HepG2 (cell line): ENCODE results near the gene AIDA. TPM values are rescaled to one million over a fixed set of nuclear protein-coding genes. Genes with fewer than 3 reads are reported as not detected.

Experiments
- ATAC-seq: fragments of 200-7000 bp; cut with Tn5 transposase; 3 replicates; pipeline ENCODE4 v1.9.1; 2020; ENCODE audit warnings: mild to moderate bottlenecking, moderate library complexity
- BruUV-seq: library from RNA; stranded (reverse); fragments of 400-500 nt; replicated peaks from 2 replicates; lab custom pipeline; 2021; lab: Mats Ljungman, UMichigan
- CTCF ChIA-PET: fragments of 300-600 bp; formaldehyde crosslinking; extraction: SDS; loops from one replicate; lab custom pipeline; 2021; ENCODE audit warnings: low total read pairs, inconsistent platforms, low intra/inter-chr PET ratio; lab: Yijun Ruan, JAX
- POLR2A ChIA-PET: fragments of 350-600 bp; sonication (Branson Sonifier 250); formaldehyde crosslinking; loops from one replicate; lab custom pipeline; 2020; ENCODE audit warnings: antibody characterized with exemption, inconsistent platforms; lab: Yijun Ruan, JAX
- DNase-seq: peaks from one replicate; pipeline ENCODE4 v3.0.0-alpha.2; 2015; ENCODE audit warnings: low spot score
- FAIRE-seq: peaks from 3 replicates; lab custom pipeline; 2011; peaks lifted over from hg19 to GRCh38; lab: Jason Lieb, UNC
- H2AFZ ChIP-seq: one replicate; pipeline ENCODE4 v1.6.1; 2011; ENCODE audit warnings: low read length, inconsistent platforms
- H3K27ac ChIP-seq: fragments of 300-600 bp; 3 replicates; pipeline ENCODE4 v1.8.0; 2011; ENCODE audit warnings: mixed run types, mild to moderate bottlenecking, mixed read lengths, low read length, inconsistent platforms; ENCODE audit not compliant: insufficient read depth; ENCODE audit errors: extremely low read length
- H3K27me3 ChIP-seq, 2 experiments: fragments of 200-600 bp in 1 of 2; 2 replicates in 1 of 2; 3 replicates in 1 of 2; pipeline versions ENCODE4 v1.6.0 to v1.8.0; 2011; ENCODE audit warnings: low read length in 2 of 2, mild to moderate bottlenecking in 2 of 2, moderate library complexity in 2 of 2, inconsistent platforms in 1 of 2; ENCODE audit not compliant: insufficient read depth in 2 of 2, control insufficient read depth in 1 of 2
- H3K36me3 ChIP-seq, 2 experiments: fragments of 200-600 bp in 1 of 2; replicated peaks in 1 of 2; 2 replicates in 1 of 2; 3 replicates in 1 of 2; pipeline versions ENCODE4 v1.5.1 to v1.8.0; 2011; ENCODE audit warnings: low read length in 2 of 2, inconsistent platforms in 1 of 2; ENCODE audit not compliant: insufficient read depth in 2 of 2, control insufficient read depth in 1 of 2
- H3K4me1 ChIP-seq: 2 replicates; pipeline ENCODE4 v1.5.1; 2012; ENCODE audit warnings: low read length, inconsistent platforms; ENCODE audit not compliant: insufficient read depth
- H3K4me2 ChIP-seq: 2 replicates; pipeline ENCODE4 v1.6.0; 2011; ENCODE audit warnings: low read depth, low read length, inconsistent platforms
- H3K4me3 ChIP-seq, 3 experiments: fragments of 200-600 bp in 1 of 3; sonication (generic), shearing (Covaris generic) in 1 of 3; replicated peaks in 1 of 3; 2 replicates each; pipeline ENCODE4 v1.5.1; 2011 to 2016; ENCODE audit warnings: low read length in 3 of 3, inconsistent platforms in 2 of 3, low read depth in 2 of 3, mild to moderate bottlenecking in 2 of 3, control low read depth in 1 of 3, mixed read lengths in 1 of 3; ENCODE audit not compliant: insufficient read depth in 1 of 3
- H3K79me2 ChIP-seq: one replicate; pipeline ENCODE4 v1.6.1; 2011; ENCODE audit warnings: low read length, inconsistent platforms; ENCODE audit not compliant: insufficient read depth
- H3K9ac ChIP-seq: 2 replicates; pipeline ENCODE4 v1.6.0; 2011; ENCODE audit warnings: mild to moderate bottlenecking, low read depth, low read length, inconsistent platforms; ENCODE audit not compliant: insufficient read depth
- H3K9me3 ChIP-seq: 2 replicates; pipeline ENCODE4 v1.5.1; 2012; ENCODE audit warnings: mild to moderate bottlenecking, low read length
- H4K20me1 ChIP-seq: 2 replicates; pipeline ENCODE4 v1.6.0; 2011; ENCODE audit warnings: inconsistent platforms, mild to moderate bottlenecking, low read length, moderate library complexity; ENCODE audit not compliant: insufficient read depth
- AKAP8 ChIP-seq: sonication (generic); formaldehyde crosslinking; IDR thresholded peaks from 2 replicates; pipeline ENCODE4 v1.5.1; 2020; ENCODE audit warnings: mild to moderate bottlenecking, missing genetic modification reagents
- ARID2 ChIP-seq: sonication (generic); formaldehyde crosslinking; IDR thresholded peaks from 2 replicates; pipeline ENCODE4 v1.8.1; 2022; ENCODE audit warnings: mild to moderate bottlenecking, missing genetic modification reagents, borderline replicate concordance
- LCORL ChIP-seq, 2 experiments: fragments of 450-650 bp in 1 of 2; sonication (generic) in 1 of 2; formaldehyde crosslinking in 1 of 2; IDR thresholded peaks; 2 replicates each; pipeline versions ENCODE4 v1.5.0 to v1.6.1; 2017 to 2020; ENCODE audit warnings: antibody characterized with exemption in 1 of 2, missing genetic modification reagents in 1 of 2
- NR2F1 ChIP-seq, 2 experiments: fragments of 450-650 bp in 1 of 2; formaldehyde crosslinking in 1 of 2; IDR thresholded peaks; 2 replicates each; pipeline versions ENCODE4 v1.5.0 to v1.6.1; 2016 to 2020; ENCODE audit warnings: mild to moderate bottlenecking in 1 of 2, missing compliant biosample characterization in 1 of 2, missing genetic modification reagents in 1 of 2, moderate library complexity in 1 of 2
- TAF15 ChIP-seq: fragments of 200-400 bp; formaldehyde crosslinking; IDR thresholded peaks from one replicate; pipeline ENCODE4 v1.6.1; 2018; ENCODE audit warnings: mild to moderate bottlenecking, low read depth, low read length; ENCODE audit not compliant: poor library complexity, severe bottlenecking
- TARDBP ChIP-seq: sonication (generic); formaldehyde crosslinking; IDR thresholded peaks from 2 replicates; pipeline ENCODE4 v1.8.0; 2022; ENCODE audit warnings: mild to moderate bottlenecking, missing genetic modification reagents
- TBL1XR1 ChIP-seq: fragments of 150-350 bp; IDR thresholded peaks from 2 replicates; pipeline ENCODE4 v1.6.1; 2014; ENCODE audit warnings: borderline replicate concordance, low read length; ENCODE audit not compliant: partially characterized antibody
- ZNF337 ChIP-seq: sonication (generic); formaldehyde crosslinking; IDR thresholded peaks from 2 replicates; pipeline ENCODE4 v1.5.1; 2020; ENCODE audit warnings: missing genetic modification reagents, low read depth, mild to moderate bottlenecking, borderline replicate concordance
- ZNF350 ChIP-seq: sonication (generic); formaldehyde crosslinking; IDR thresholded peaks from 2 replicates; pipeline ENCODE4 v1.4.0; 2020; ENCODE audit warnings: mild to moderate bottlenecking, low read depth, missing genetic modification reagents, borderline replicate concordance
- ZNF703 ChIP-seq: sonication (generic); formaldehyde crosslinking; IDR thresholded peaks from 2 replicates; pipeline ENCODE4 v1.5.1; 2020; ENCODE audit warnings: missing genetic modification reagents, mild to moderate bottlenecking, moderate library complexity, borderline replicate concordance
- ZNF790 ChIP-seq: sonication (generic); formaldehyde crosslinking; IDR thresholded peaks from 2 replicates; pipeline ENCODE4 v1.8.0; 2022; ENCODE audit warnings: missing genetic modification reagents, mild to moderate bottlenecking, borderline replicate concordance
- WGBS: methylation state at CpG from one replicate; pipeline ENCODE4 v1.1.6; 2017; ENCODE audit warnings: low lambda C conversion rate; 5-methylcytosine and 5-hydroxymethylcytosine counted together
- in situ Hi-C: cut with HindIII; loops from 2 replicates; pipeline ENCODE4 v1.10.0; 2017; ENCODE audit warnings: low pct_unique_long_range_greater_than_20kb; ENCODE audit not compliant: extremely low pct_ligation_motif_present
- intact Hi-C: fragments of 100-400 bp; cut with micrococcal nuclease; formaldehyde crosslinking; loops from one replicate; pipeline ENCODE4 v1.10.0; 2022; ENCODE audit not compliant: unreplicated experiment
- polyA plus RNA-seq, 8 experiments: library from polyadenylated mRNA; depleted of rRNA in 3 of 8; stranded (reverse) in 7 of 8; unstranded in 1 of 8; fragments of >200 nt; fragmentation: Illumina TruSeq in 4 of 8; extraction: Trizol in 4 of 8; gene quantifications; 2 replicates each; pipeline versions ENCODE4 v1.2.1 to v1.2.3, GENCODE V29; 2011 to 2016; ENCODE audit warnings: low read depth in 4 of 8, missing spikeins in 1 of 8, mixed read lengths in 1 of 8; ENCODE audit not compliant: insufficient read depth in 1 of 8
- total RNA-seq, 5 experiments: library from RNA; depleted of rRNA; stranded (reverse); fragments of >200 nt; fragmentation: Illumina TruSeq; extraction: Trizol; gene quantifications; 2 replicates each; pipeline ENCODE4 v1.2.3, GENCODE V29; 2016; ENCODE audit warnings: low read depth in 1 of 5
- TF ChIP-seq, protein P1 (sequence below): sonication (generic); formaldehyde crosslinking; IDR thresholded peaks from 2 replicates; pipeline ENCODE4 v1.4.0; 2020; ENCODE audit warnings: mild to moderate bottlenecking, missing genetic modification reagents
- TF ChIP-seq, protein P2 (sequence below): sonication (generic); formaldehyde crosslinking; IDR thresholded peaks from 2 replicates; pipeline ENCODE4 v1.4.0; 2020; ENCODE audit warnings: missing genetic modification reagents

Gene AIDA
- total and polyA plus RNA-seq, 2 of the 13 experiments (the other 11 are each of a cell fraction or from before 2014, with no cell fraction given), result 17.5 to 35.4 TPM

DNA sequence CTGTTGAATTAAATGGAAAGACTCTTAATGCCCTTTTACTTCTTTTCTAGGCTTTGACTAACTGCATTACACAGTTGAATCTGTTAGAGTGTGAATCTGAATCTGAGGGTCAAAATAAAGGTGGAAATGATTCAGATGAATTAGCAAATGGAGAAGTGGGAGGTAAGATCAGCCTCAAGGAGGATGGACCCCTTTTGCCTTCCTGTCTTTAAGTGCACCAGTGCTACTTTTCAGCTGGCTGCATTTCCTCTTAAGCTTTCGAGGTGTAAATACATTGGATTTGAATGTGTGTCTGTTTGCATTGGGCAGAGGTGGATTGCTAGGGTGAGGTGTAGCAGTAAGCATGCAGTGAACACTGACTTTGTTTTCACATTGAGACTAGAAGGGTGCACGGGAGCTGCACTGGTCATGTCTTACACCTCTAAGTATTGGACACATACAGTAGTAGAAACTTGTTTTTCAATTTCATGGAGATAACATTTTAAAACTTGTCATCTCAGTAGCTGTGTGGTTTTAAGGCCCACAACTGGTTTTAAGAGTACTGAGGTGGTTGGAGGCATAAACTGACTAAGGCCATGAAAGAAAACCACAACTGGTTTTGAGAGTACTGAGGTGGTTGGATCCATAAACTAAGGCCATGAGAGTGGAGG is 59.0 kb downstream of the AIDA start:
- Histone ChIP-seq H3K4me3 (no peak overlapping the region), H3K4me1 (no peaks in the 10 kb centered on the region), H3K79me2 (no peaks in the 10 kb centered on the region), H3K27ac (no peak overlapping the region), H3K27me3 (no peaks in the 10 kb centered on the region), H3K36me3 (peaks cover 14 to 81% of the 10 kb centered on the region in 2 experiments), H3K9ac (no peak overlapping the region), H2AFZ (no peak overlapping the region), H4K20me1 (no peaks in the 10 kb centered on the region), H3K9me3 (no peaks in the 10 kb centered on the region), H3K4me2 (no peak overlapping the region)
- TF ChIP-seq, protein P1, sequence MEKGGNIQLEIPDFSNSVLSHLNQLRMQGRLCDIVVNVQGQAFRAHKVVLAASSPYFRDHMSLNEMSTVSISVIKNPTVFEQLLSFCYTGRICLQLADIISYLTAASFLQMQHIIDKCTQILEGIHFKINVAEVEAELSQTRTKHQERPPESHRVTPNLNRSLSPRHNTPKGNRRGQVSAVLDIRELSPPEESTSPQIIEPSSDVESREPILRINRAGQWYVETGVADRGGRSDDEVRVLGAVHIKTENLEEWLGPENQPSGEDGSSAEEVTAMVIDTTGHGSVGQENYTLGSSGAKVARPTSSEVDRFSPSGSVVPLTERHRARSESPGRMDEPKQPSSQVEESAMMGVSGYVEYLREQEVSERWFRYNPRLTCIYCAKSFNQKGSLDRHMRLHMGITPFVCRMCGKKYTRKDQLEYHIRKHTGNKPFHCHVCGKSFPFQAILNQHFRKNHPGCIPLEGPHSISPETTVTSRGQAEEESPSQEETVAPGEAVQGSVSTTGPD (CRISPR knock-in tag), result no peak
- no peak for TF ChIP-seq ZNF703 (CRISPR knock-in tag)
- TF ChIP-seq ZNF337 (CRISPR knock-in tag), result no peak
- no peak for TF ChIP-seq ZNF790 (CRISPR knock-in tag)
- TF ChIP-seq LCORL (IDR thresholded peaks at IDR 0.05), result no peak
- TF ChIP-seq LCORL (CRISPR knock-in tag; IDR thresholded peaks at IDR 0.05), result no peak
- no peak for TF ChIP-seq NR2F1 (CRISPR knock-in tag; IDR thresholded peaks at IDR 0.05)
- no peak for TF ChIP-seq AKAP8 (CRISPR knock-in tag)
- TF ChIP-seq ZNF350 (CRISPR knock-in tag), result no peak
- no peak for TF ChIP-seq TARDBP (CRISPR knock-in tag)
- no peak for TF ChIP-seq TAF15
- TF ChIP-seq, protein P2, sequence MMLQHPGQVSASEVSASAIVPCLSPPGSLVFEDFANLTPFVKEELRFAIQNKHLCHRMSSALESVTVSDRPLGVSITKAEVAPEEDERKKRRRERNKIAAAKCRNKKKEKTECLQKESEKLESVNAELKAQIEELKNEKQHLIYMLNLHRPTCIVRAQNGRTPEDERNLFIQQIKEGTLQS (CRISPR knock-in tag), result no peak
- no peak for TF ChIP-seq TBL1XR1
- no peak for TF ChIP-seq ARID2 (CRISPR knock-in tag)
- ChIA-PET POLR2A (no interaction called here), CTCF (no interaction called here)
- in situ Hi-C loops (no loop called here), intact Hi-C loops (no loop called here)
- no peak for FAIRE-seq
- no TSS peak for BruUV-seq
- ATAC-seq, result no peak
- no peak for DNase-seq
- 100% methylated on average over 2 of the region's 2 CpGs for WGBS
